ENCODE results near the gene MINPP1. TPM values are rescaled to one million over a fixed set of nuclear protein-coding genes. Genes with fewer than 3 reads are reported as not detected.

The MINPP1 gene
- total RNA-seq, 1 donor from 2014 or later: 64.2 TPM

GRCh38 chr10:87531908-87532622, 27.4 kb downstream of the MINPP1 start:
- peaks cover 9% of the 10 kb centered on the region for H3F3A ChIP-seq (ENCODE audit: low read depth)
- no peak overlapping the region for H3K4me3 ChIP-seq
- no peak overlapping the region for H3K4me3 Mint-ChIP-seq
- no peaks in the 10 kb centered on the region for H3K9me3 ChIP-seq (ENCODE audit: low read depth)
- no peak overlapping the region for H3K4me2 ChIP-seq
- peaks cover 21% of the 10 kb centered on the region for H3K9me3 Mint-ChIP-seq
- no peaks in the 10 kb centered on the region for H3K27me3 Mint-ChIP-seq (ENCODE audit: insufficient read depth, low read depth)
- peaks cover 28% of the 10 kb centered on the region for H3K79me2 ChIP-seq (ENCODE audit: low read depth)
- no peak for DNase-seq (ENCODE audit: low spot score)
- H3K9ac ChIP-seq: no peak overlapping the region
- H2AFZ ChIP-seq (replicated peaks): no peak overlapping the region
- H3K4me1 ChIP-seq: no peaks in the 10 kb centered on the region
- no peaks in the 10 kb centered on the region for H3K4me1 Mint-ChIP-seq
- H3K27ac Mint-ChIP-seq: no peak overlapping the region
- no peaks in the 10 kb centered on the region for H4K20me1 ChIP-seq (ENCODE audit: low read depth)
- no peaks in the 10 kb centered on the region for H3K27me3 ChIP-seq
- peaks cover 37% of the 10 kb centered on the region for H3K36me3 Mint-ChIP-seq
- no peak for TF ChIP-seq EZH2phosphoT487 (IDR thresholded peaks at IDR 0.05)
- TF ChIP-seq EZH2 (IDR thresholded peaks at IDR 0.05): no peak
- TF ChIP-seq, protein P1, sequence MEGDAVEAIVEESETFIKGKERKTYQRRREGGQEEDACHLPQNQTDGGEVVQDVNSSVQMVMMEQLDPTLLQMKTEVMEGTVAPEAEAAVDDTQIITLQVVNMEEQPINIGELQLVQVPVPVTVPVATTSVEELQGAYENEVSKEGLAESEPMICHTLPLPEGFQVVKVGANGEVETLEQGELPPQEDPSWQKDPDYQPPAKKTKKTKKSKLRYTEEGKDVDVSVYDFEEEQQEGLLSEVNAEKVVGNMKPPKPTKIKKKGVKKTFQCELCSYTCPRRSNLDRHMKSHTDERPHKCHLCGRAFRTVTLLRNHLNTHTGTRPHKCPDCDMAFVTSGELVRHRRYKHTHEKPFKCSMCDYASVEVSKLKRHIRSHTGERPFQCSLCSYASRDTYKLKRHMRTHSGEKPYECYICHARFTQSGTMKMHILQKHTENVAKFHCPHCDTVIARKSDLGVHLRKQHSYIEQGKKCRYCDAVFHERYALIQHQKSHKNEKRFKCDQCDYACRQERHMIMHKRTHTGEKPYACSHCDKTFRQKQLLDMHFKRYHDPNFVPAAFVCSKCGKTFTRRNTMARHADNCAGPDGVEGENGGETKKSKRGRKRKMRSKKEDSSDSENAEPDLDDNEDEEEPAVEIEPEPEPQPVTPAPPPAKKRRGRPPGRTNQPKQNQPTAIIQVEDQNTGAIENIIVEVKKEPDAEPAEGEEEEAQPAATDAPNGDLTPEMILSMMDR (IDR thresholded peaks at IDR 0.05): no peak
- H3K36me3 ChIP-seq: peaks cover 5% of the 10 kb centered on the region
- no peak overlapping the region for H3K27ac ChIP-seq

DNA sequence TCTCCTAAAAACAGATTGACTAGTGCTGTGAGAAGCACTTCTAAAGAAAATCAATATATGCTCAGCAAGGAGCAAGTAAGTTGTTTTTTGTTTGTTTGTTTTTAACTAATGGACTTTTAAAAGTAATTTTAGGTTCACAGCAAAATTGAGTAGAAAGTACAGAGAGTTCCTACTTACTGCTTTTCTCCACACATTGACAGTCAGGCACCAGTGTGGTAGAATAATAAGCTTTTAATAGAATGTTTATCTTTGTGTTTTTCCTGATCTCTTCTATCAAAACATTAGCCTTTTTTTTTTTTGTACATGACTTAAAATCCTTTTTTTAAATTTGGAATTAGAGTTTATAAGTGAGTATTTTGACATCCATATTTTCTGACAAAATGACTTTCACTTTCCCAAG, 28.0 kb downstream of the MINPP1 start:
- H3K4me1 ChIP-seq: peaks cover 1% of the 10 kb centered on the region
- no peak overlapping the region for H3K4me3 Mint-ChIP-seq

DNA sequence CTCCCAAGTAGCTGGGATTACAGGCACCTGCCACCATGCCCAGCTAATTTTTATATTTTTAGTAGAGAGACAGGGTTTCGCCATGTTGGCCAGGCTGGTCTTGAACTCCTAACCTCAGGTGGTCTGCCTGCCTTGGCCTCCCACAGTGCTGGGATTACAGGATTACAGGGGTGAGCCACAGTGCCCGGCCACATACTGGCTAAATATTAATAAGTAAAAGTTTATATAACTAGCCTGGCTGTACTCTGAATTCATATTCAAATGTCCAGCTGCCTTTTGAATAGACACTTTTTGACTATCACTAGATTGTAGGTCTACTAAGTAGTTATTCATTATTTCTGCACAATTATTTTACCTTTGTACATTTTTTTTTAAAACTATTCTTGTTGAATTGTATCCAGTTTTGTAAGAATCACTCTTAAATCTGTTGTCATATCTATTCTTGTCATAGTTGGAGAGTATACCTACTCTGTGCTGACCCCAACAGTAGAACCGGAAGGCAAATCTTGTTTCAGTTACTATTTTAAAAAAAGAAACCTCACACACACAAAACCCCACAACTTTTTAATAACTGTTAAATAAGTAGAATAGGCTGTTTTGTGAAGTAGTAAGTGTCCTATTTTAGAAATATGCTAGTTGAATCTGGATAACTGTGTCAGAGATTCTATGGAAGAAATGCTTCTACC, 29.6 kb downstream of the MINPP1 start:
- TF ChIP-seq, protein P1 (IDR thresholded peaks at IDR 0.05): no peak
- no peak for TF ChIP-seq EZH2phosphoT487 (IDR thresholded peaks at IDR 0.05)
- TF ChIP-seq EZH2 (IDR thresholded peaks at IDR 0.05): no peak
- Histone ChIP-seq H3K4me1 (peaks cover 8% of the 10 kb centered on the region), H3K4me2 (no peak overlapping the region), H3F3A (ENCODE audit: low read depth) (peaks cover 9% of the 10 kb centered on the region), H3K9ac (no peak overlapping the region), H3K27ac (no peak overlapping the region), H3K4me3 (no peak overlapping the region), H4K20me1 (ENCODE audit: low read depth) (peaks cover 8% of the 10 kb centered on the region), H3K9me3 (ENCODE audit: low read depth) (no peaks in the 10 kb centered on the region), H2AFZ (replicated peaks) (no peak overlapping the region), H3K27me3 (no peaks in the 10 kb centered on the region), H3K36me3 (no peaks in the 10 kb centered on the region), H3K79me2 (ENCODE audit: low read depth) (peaks cover 23% of the 10 kb centered on the region)
- peaks cover 10% of the 10 kb centered on the region for H3K9me3 Mint-ChIP-seq
- no peak overlapping the region for H3K27ac Mint-ChIP-seq
- H3K4me1 Mint-ChIP-seq: peaks cover 8% of the 10 kb centered on the region
- peaks cover 23% of the 10 kb centered on the region for H3K36me3 Mint-ChIP-seq
- no peak overlapping the region for H3K4me3 Mint-ChIP-seq
- H3K27me3 Mint-ChIP-seq (ENCODE audit: insufficient read depth, low read depth): peaks cover 2% of the 10 kb centered on the region
- DNase-seq (ENCODE audit: low spot score): no peak

More for the DNA sequence above, 28.0 kb downstream of the MINPP1 start:
- Histone ChIP-seq H3K9ac (no peak overlapping the region), H2AFZ (replicated peaks) (no peak overlapping the region), H3K27me3 (no peaks in the 10 kb centered on the region), H3K27ac (no peak overlapping the region), H3K4me2 (no peak overlapping the region), H3F3A (ENCODE audit: low read depth) (peaks cover 9% of the 10 kb centered on the region), H3K36me3 (peaks cover under 1% of the 10 kb centered on the region), H3K9me3 (ENCODE audit: low read depth) (no peaks in the 10 kb centered on the region), H4K20me1 (ENCODE audit: low read depth) (no peaks in the 10 kb centered on the region), H3K4me3 (no peak overlapping the region), H3K79me2 (ENCODE audit: low read depth) (peaks cover 27% of the 10 kb centered on the region)
- H3K27ac Mint-ChIP-seq: no peak overlapping the region
- H3K9me3 Mint-ChIP-seq: peaks cover 18% of the 10 kb centered on the region
- peaks cover 2% of the 10 kb centered on the region for H3K27me3 Mint-ChIP-seq (ENCODE audit: insufficient read depth, low read depth)
- H3K36me3 Mint-ChIP-seq: peaks cover 32% of the 10 kb centered on the region
- no peak for DNase-seq (ENCODE audit: low spot score)
- TF ChIP-seq EZH2 (IDR thresholded peaks at IDR 0.05) (no peak), EZH2phosphoT487 (IDR thresholded peaks at IDR 0.05) (no peak)
- TF ChIP-seq, protein P1 (IDR thresholded peaks at IDR 0.05): no peak
- H3K4me1 Mint-ChIP-seq: no peaks in the 10 kb centered on the region

Data from neural progenitor cell (in vitro differentiated cells).